Trophoblast cell (in vitro differentiated cells and primary cell): ENCODE measurements around the gene ENDOU.

Source experiments
- DNase-seq, 2 donors: peaks; one replicate each; pipeline ENCODE4 v3.0.0-alpha.2; 2016
- H2AFZ ChIP-seq: 2 replicates; pipeline ENCODE4 v1.6.1; 2013; ENCODE audit warnings: low read length, moderate library complexity, mild to moderate bottlenecking; ENCODE audit not compliant: insufficient read depth, poor library complexity
- H2AK5ac ChIP-seq: 2 replicates; pipeline ENCODE4 v1.6.1; 2013; ENCODE audit warnings: mild to moderate bottlenecking, low read length
- H2BK120ac ChIP-seq: 2 replicates; pipeline ENCODE4 v1.6.1; 2013; ENCODE audit warnings: low read length, mild to moderate bottlenecking, moderate library complexity; ENCODE audit not compliant: insufficient read depth, poor library complexity
- H2BK12ac ChIP-seq: 2 replicates; pipeline ENCODE4 v1.6.1; 2013; ENCODE audit warnings: mild to moderate bottlenecking, low read length, moderate library complexity
- H2BK5ac ChIP-seq: 2 replicates; pipeline ENCODE4 v1.6.1; 2013; ENCODE audit warnings: low read length, low read depth, moderate library complexity, mild to moderate bottlenecking; ENCODE audit not compliant: poor library complexity
- H3K14ac ChIP-seq: 2 replicates; pipeline ENCODE4 v1.6.1; 2013; ENCODE audit warnings: mild to moderate bottlenecking, low read length
- H3K18ac ChIP-seq: 2 replicates; pipeline ENCODE4 v1.6.1; 2013; ENCODE audit warnings: mild to moderate bottlenecking, low read length
- H3K23ac ChIP-seq: 2 replicates; pipeline ENCODE4 v1.6.1; 2013; ENCODE audit warnings: low read length
- H3K27ac ChIP-seq: 2 replicates; pipeline ENCODE4 v1.5.1; 2013; ENCODE audit warnings: low read depth, mild to moderate bottlenecking, inconsistent platforms, low read length, moderate library complexity
- H3K27me3 ChIP-seq: 2 replicates; pipeline ENCODE4 v1.6.1; 2013; ENCODE audit warnings: inconsistent platforms, mild to moderate bottlenecking, low read length, moderate library complexity; ENCODE audit not compliant: insufficient read depth
- H3K36me3 ChIP-seq, 2 experiments: 1 replicate in 1 of 2; 2 replicates in 1 of 2; pipeline ENCODE4 v1.6.1; 2013; ENCODE audit warnings: low read length in 2 of 2, mild to moderate bottlenecking in 2 of 2, moderate library complexity in 1 of 2; ENCODE audit not compliant: insufficient read depth in 2 of 2, control insufficient read depth in 1 of 2
- H3K4ac ChIP-seq: 2 replicates; pipeline ENCODE4 v1.6.1; 2013; ENCODE audit warnings: low read depth, mild to moderate bottlenecking, low read length, moderate library complexity
- H3K4me1 ChIP-seq, 2 experiments: 1 replicate in 1 of 2; 2 replicates in 1 of 2; pipeline ENCODE4 v1.6.1; 2013; ENCODE audit warnings: low read length in 2 of 2, mild to moderate bottlenecking in 2 of 2, moderate library complexity in 1 of 2; ENCODE audit not compliant: insufficient read depth in 2 of 2, control insufficient read depth in 1 of 2
- H3K4me2 ChIP-seq: 2 replicates; pipeline ENCODE4 v1.6.1; 2013; ENCODE audit warnings: inconsistent platforms, mild to moderate bottlenecking, low read length, moderate library complexity
- H3K4me3 ChIP-seq: 2 replicates; pipeline ENCODE4 v1.5.1; 2013; ENCODE audit warnings: mild to moderate bottlenecking, low read depth, low read length, inconsistent platforms
- H3K79me1 ChIP-seq: one replicate; pipeline ENCODE4 v1.6.1; 2013; ENCODE audit warnings: low read length
- H3K79me2 ChIP-seq: 2 replicates; pipeline ENCODE4 v1.6.1; 2013; ENCODE audit warnings: low read length, mild to moderate bottlenecking; ENCODE audit not compliant: control insufficient read depth, insufficient read depth, poor library complexity
- H3K9ac ChIP-seq: 2 replicates; pipeline ENCODE4 v1.6.1; 2013; ENCODE audit warnings: mild to moderate bottlenecking, low read length
- H3K9me3 ChIP-seq: 2 replicates; pipeline ENCODE4 v1.6.1; 2013; ENCODE audit warnings: low read depth, mild to moderate bottlenecking, control low read depth, inconsistent platforms, low read length; ENCODE audit not compliant: insufficient read depth
- H4K12ac ChIP-seq: 2 replicates; pipeline ENCODE4 v1.6.1; 2013; ENCODE audit warnings: low read depth, mild to moderate bottlenecking, low read length, moderate library complexity
- H4K8ac ChIP-seq: 2 replicates; pipeline ENCODE4 v1.6.1; 2013; ENCODE audit warnings: low read depth, mild to moderate bottlenecking, low read length, moderate library complexity
- H4K91ac ChIP-seq: one replicate; pipeline ENCODE4 v1.6.1; 2013; ENCODE audit warnings: low read depth, mild to moderate bottlenecking, low read length, moderate library complexity
- WGBS: extraction: QIAGEN DNeasy Blood & Tissue Kit; methylation state at CpG from one replicate; pipeline ENCODE4 v1.1.7; 2013; ENCODE audit warnings: missing lambda C conversion rate; ENCODE audit not compliant: insufficient read length, insufficient coverage; ENCODE audit errors: extremely low coverage; 5-methylcytosine and 5-hydroxymethylcytosine counted together

Gene ENDOU

DNA sequence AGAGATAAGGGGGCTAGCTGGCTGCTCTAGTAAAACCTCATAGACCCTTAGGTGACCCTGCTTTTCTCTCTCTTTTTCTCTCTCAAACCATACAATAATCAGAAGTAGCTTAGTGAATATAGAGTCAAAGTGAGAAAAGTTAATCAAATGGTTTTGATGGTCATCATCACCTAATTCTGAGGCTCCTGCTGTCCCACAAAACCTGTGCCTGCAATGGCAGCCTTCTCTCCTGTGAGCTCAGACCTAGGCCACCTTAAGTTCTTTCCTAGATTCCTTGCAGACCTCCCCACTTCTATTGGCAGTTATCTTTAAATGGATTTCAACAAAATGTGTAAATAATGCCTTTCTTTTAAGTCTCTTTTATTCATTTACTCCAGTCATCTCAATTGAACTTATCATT is 17.9 kb downstream of the ENDOU start:
- Histone ChIP-seq H4K12ac (no peak overlapping the region), H3K36me3 (no peaks in the 10 kb centered on the region), H3K4me2 (no peak overlapping the region), H2AFZ (no peak overlapping the region), H3K27ac (no peak overlapping the region), H3K27me3 (no peaks in the 10 kb centered on the region), H3K14ac (no peak overlapping the region), H4K8ac (no peak overlapping the region), H3K79me2 (peaks cover 7% of the 10 kb centered on the region), H4K91ac (no peak overlapping the region), H3K9ac (no peak overlapping the region), H2BK12ac (no peak overlapping the region), H3K79me1 (peaks cover 4% of the 10 kb centered on the region), H3K4ac (no peak overlapping the region), H3K23ac (no peak overlapping the region), H3K9me3 (no peaks in the 10 kb centered on the region), H2BK5ac (no peak overlapping the region), H3K4me1 (no peaks in the 10 kb centered on the region), H2BK120ac (no peak overlapping the region), H3K18ac (no peak overlapping the region), H3K4me3 (no peak overlapping the region), H2AK5ac (no peak overlapping the region)
- no peak for DNase-seq

DNA sequence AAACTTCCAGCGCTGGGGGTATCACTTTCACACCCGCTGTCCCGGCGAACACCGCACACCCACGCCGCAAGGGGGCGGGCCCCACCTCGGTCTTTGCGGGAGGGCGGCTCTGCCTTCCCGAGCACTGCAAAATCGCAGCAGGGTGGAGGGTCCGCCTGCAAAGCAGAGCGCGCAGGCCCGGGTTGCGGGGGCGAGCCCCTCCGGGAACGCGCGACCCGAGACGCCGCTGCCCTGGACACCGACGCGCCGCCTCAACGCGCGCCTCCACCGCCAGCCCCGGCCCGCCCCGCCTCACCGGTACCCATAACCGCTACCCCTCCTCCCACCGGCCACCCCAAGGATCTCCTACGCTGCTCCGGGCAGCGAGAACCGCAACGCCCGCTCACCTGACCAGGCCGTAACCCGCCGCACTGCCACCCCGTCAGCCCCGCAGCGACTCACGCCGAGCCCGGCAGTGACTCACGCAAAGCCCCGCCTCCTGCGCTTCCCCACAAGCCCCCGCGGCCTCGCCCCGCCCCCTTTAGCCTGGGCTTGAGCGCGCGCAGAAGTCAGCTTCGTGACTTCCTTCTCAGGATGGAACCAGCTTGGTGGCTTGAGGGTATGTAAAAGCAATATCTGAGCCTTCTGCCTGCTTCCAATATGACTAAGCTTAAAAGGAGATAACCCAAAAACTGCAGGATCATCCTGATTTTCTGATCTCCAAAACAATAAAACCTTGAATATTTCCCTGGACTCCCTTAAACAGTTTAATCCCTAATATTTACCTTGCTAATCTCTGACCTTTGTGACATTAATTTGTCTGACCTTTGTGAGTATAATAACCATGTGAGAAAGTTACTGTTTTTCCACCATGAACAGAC is 19.5 kb downstream of the ENDOU start, which contains the start of gene RPAP3:
Gene RPAP3 (minus strand): TSS at position 465 of the 860 bp plus-strand sequence. CDS start 3,190 bp downstream, outside the sequence.
- peak within 1 kb of the TSS; percentile 85 for H3K4ac ChIP-seq
- no peak within 1 kb of the TSS for H2BK12ac ChIP-seq
- WGBS = no CpG with 5 or more reads among the region's 66 CpGs
- peak; percentile 99 for DNase-seq
- H3K4me2 ChIP-seq = peak within 1 kb of the TSS; percentile 85
- H2AK5ac ChIP-seq = no peak within 1 kb of the TSS
- H3K14ac ChIP-seq = peak within 1 kb of the TSS; percentile 84
- H2BK120ac ChIP-seq = peak within 1 kb of the TSS; percentile 67
- no peaks in the 10 kb centered on the region for H3K27me3 ChIP-seq
- peak within 1 kb of the TSS; percentile 78 for H2BK5ac ChIP-seq
- H3K36me3 ChIP-seq = peaks cover 0 to under 1% of the 10 kb centered on the region in 2 experiments
- H3K4me1 ChIP-seq = no peaks in the 10 kb centered on the region
- H3K9me3 ChIP-seq = no peaks in the 10 kb centered on the region
- H3K79me2 ChIP-seq = peaks cover 7% of the 10 kb centered on the region
- peak within 1 kb of the TSS; percentile 97 for H3K18ac ChIP-seq
- H4K8ac ChIP-seq = peak within 1 kb of the TSS; percentile 95
- peak within 1 kb of the TSS; percentile 89 for H4K91ac ChIP-seq
- H3K79me1 ChIP-seq = peaks cover 4% of the 10 kb centered on the region
- peak within 1 kb of the TSS; percentile 64 for H3K27ac ChIP-seq
- H2AFZ ChIP-seq = peak within 1 kb of the TSS; percentile 95
- H3K4me3 ChIP-seq = peak within 1 kb of the TSS; percentile 100
- H3K9ac ChIP-seq = peak within 1 kb of the TSS; percentile 85
- H3K23ac ChIP-seq = no peak within 1 kb of the TSS
- H4K12ac ChIP-seq = peak within 1 kb of the TSS; percentile 85

DNA sequence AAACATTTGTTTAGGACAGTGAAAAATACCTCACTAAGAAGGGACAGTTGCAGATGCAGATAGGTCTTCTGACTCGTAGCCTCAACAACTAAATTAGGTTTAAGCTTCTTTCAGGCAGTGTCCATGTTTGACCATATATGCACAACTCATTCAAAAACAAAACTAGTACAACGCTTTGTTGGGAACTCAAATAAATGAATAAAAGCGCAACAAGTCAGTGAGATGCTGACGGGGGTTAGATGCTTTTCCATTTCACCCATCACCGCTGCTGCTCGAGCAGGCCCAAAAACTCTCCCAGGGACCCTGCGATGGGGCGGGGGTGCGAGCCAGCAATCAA is 20.1 kb downstream of the ENDOU start:
- no peak overlapping the region for H2BK120ac ChIP-seq
- peak overlapping the region; percentile 84 for H3K14ac ChIP-seq
- no peaks in the 10 kb centered on the region for H3K27me3 ChIP-seq
- H3K4me1 ChIP-seq = no peaks in the 10 kb centered on the region
- no peak overlapping the region for H4K91ac ChIP-seq
- peaks cover 0 to 5% of the 10 kb centered on the region in 2 experiments for H3K36me3 ChIP-seq
- H2BK5ac ChIP-seq = no peak overlapping the region
- H3K23ac ChIP-seq = no peak overlapping the region
- peak overlapping the region; percentile 85 for H3K4me2 ChIP-seq
- no peak for DNase-seq
- H4K8ac ChIP-seq = peak overlapping the region; percentile 95
- H4K12ac ChIP-seq = peak overlapping the region; percentile 85
- no peak overlapping the region for H2BK12ac ChIP-seq
- H2AK5ac ChIP-seq = no peak overlapping the region
- H3K18ac ChIP-seq = peak overlapping the region; percentile 97
- no CpG with 5 or more reads among the region's 9 CpGs for WGBS
- peaks cover 7% of the 10 kb centered on the region for H3K79me2 ChIP-seq
- H3K9ac ChIP-seq = peak overlapping the region; percentile 85
- H3K9me3 ChIP-seq = no peaks in the 10 kb centered on the region
- peak overlapping the region; percentile 85 for H3K4ac ChIP-seq
- no peak overlapping the region for H3K27ac ChIP-seq
- H2AFZ ChIP-seq = peak overlapping the region; percentile 95
- peaks cover 4% of the 10 kb centered on the region for H3K79me1 ChIP-seq
- H3K4me3 ChIP-seq = peak overlapping the region; percentile 100

DNA sequence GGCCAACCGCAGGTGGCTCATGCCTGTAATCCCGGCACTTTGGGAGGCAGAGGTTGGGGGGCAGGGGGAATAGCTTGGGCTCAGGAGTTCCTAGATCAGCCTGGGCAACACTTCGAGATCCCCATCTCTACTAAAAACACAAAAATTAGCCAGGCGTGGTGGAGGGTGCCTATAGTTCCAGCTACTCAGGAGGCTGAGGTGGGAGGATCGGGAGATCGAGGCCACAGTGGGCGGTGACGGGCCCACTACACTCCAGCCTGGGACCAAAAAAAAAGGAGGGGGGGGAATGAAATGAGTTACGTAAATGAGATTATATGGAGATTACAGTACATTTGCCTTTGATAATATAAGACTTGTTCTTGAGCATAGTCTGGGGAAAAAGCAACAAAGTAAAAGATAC is 20.6 kb downstream of the ENDOU start:
- Histone ChIP-seq H2AK5ac (no peak overlapping the region), H3K4me3 (no peak overlapping the region), H4K8ac (no peak overlapping the region), H3K18ac (no peak overlapping the region), H3K27me3 (no peaks in the 10 kb centered on the region), H3K27ac (no peak overlapping the region), H3K4ac (no peak overlapping the region), H3K4me2 (peak overlapping the region; percentile 85), H3K79me2 (peaks cover 7% of the 10 kb centered on the region), H3K9ac (no peak overlapping the region), H4K91ac (no peak overlapping the region), H2BK120ac (no peak overlapping the region), H3K36me3 (peaks cover 2 to 6% of the 10 kb centered on the region in 2 experiments), H2BK5ac (no peak overlapping the region), H2AFZ (no peak overlapping the region), H3K9me3 (no peaks in the 10 kb centered on the region), H3K4me1 (no peaks in the 10 kb centered on the region), H4K12ac (no peak overlapping the region), H3K14ac (no peak overlapping the region), H3K23ac (no peak overlapping the region), H2BK12ac (no peak overlapping the region), H3K79me1 (peaks cover 4% of the 10 kb centered on the region)
- WGBS = no CpG with 5 or more reads among the region's 9 CpGs
- no peak for DNase-seq
